Thoracic aorta (tissue), 2 donors: ENCODE measurements around the gene CAMK2D. TPM values are rescaled to one million over a fixed set of nuclear protein-coding genes. Genes with fewer than 3 reads are reported as not detected.

ENCODE experiments used
- ATAC-seq: fragments of 150-250 bp; one replicate; pipeline ENCODE4 v1.8.0; 2017; ENCODE audit warnings: low read depth; ENCODE audit not compliant: insufficient number of reproducible peaks, low FRiP score
- DNase-seq: peaks from one replicate; pipeline ENCODE4 v3.0.0-alpha.2; 2020; ENCODE audit warnings: low spot score
- H3K27ac ChIP-seq, 2 donors: fragments of 200-600 bp; sonication (generic); 1 replicate in 1 of 2; 2 replicates in 1 of 2; pipeline ENCODE4 v1.5.1; 2016; ENCODE audit warnings: mild to moderate bottlenecking in 2 of 2, moderate library complexity in 2 of 2
- H3K27me3 ChIP-seq: fragments of 200-600 bp; sonication (generic); replicated peaks from 2 replicates; pipeline ENCODE4 v1.6.0; 2016; ENCODE audit warnings: mild to moderate bottlenecking; ENCODE audit not compliant: insufficient read depth
- H3K36me3 ChIP-seq: fragments of 200-600 bp; sonication (generic); one replicate; pipeline ENCODE4 v1.5.1; 2016
- H3K4me1 ChIP-seq, 2 donors: fragments of 200-600 bp; sonication (generic); 1 replicate in 1 of 2; 2 replicates in 1 of 2; pipeline versions ENCODE4 v1.5.1 to v1.6.0; 2016; ENCODE audit warnings: low read depth in 2 of 2, mild to moderate bottlenecking in 1 of 2; ENCODE audit not compliant: control insufficient read depth in 1 of 2
- H3K4me3 ChIP-seq: fragments of 200-600 bp; sonication (generic); 2 replicates; pipeline ENCODE4 v1.5.1; 2016; ENCODE audit warnings: mild to moderate bottlenecking
- H3K9me3 ChIP-seq: fragments of 200-600 bp; sonication (generic); 2 replicates; pipeline ENCODE4 v1.5.1; 2016
- CTCF ChIP-seq: fragments of 200-600 bp; sonication (generic); IDR thresholded peaks from one replicate; pipeline ENCODE4 v1.5.1; 2019; ENCODE audit warnings: antibody characterized with exemption
- total RNA-seq, 2 donors: library from RNA; depleted of rRNA; stranded (reverse); fragments of >200 nt; gene quantifications; one replicate each; pipeline versions ENCODE4 v1.1.0 to v1.2.3, GENCODE V29; 2016

CAMK2D gene
- total RNA-seq, 2 donors from 2014 or later = 50.6 to 70.1 TPM

- Histone ChIP-seq H3K36me3 (no peaks in the 10 kb centered on the region), H3K27me3 (no peaks in the 10 kb centered on the region), H3K9me3 (no peaks in the 10 kb centered on the region), H3K4me3 (peak overlapping the region; percentile 48), H3K27ac (peak overlapping the region; percentile 65 to 70), H3K4me1 (peaks cover 2 to 14% of the 10 kb centered on the region in 2 donors)
- ATAC-seq (peak; percentile 80), DNase-seq (no peak)
- no peak for TF ChIP-seq CTCF
Observed at GRCh38 chr4:113555868-113556267, 205.7 kb downstream of the CAMK2D start.

- Histone ChIP-seq H3K9me3 (no peaks in the 10 kb centered on the region), H3K27me3 (no peaks in the 10 kb centered on the region), H3K4me1 (peaks cover 0 to 15% of the 10 kb centered on the region in 2 donors), H3K36me3 (no peaks in the 10 kb centered on the region), H3K4me3 (no peak overlapping the region), H3K27ac (no peak overlapping the region)
- DNase-seq (no peak), ATAC-seq (no peak)
- no peak for TF ChIP-seq CTCF
Observed at GRCh38 chr4:113553082-113553481, 208.5 kb downstream of the CAMK2D start.

DNA sequence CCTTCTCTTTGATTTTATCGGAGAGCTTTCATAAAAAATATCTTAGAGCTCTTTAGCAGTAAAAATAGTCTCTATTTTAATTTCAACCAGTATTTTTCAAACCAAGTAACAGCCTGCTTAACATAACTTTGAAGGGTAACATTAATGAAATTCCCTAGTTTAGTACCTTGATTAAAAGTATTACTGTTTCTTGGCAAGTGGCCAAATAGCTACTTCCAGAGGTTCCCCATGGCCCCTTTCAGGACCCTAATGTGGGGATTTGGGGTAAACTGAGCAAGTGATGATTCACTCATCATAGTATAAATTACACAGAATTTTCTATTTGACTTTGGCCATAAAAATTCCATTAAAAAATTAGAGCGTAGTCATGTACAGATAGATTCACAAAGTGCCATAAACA is 211.0 kb downstream of the CAMK2D start:
- DNase-seq = no peak

DNA sequence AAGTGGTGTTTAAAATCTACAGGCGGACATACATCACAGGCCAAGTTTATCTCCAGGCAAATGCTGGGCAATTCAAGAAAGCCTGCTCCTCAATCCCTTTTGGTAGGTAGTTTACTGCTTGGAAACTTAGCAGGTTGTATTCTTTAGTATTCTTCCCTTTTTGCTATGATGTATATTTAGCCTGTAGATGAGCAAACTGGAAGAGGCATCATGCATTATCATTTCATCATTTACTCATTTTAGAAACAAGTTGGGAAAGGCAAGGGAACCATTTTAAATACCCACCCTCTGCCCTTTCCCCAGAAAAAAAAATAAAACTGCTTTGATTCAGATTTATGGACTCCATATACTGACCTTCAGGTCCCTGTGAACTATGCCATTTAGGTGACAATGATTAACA is 213.2 kb downstream of the CAMK2D start:
- ATAC-seq (no peak), DNase-seq (no peak)
- Histone ChIP-seq H3K4me3 (no peak overlapping the region), H3K36me3 (no peaks in the 10 kb centered on the region), H3K9me3 (no peaks in the 10 kb centered on the region), H3K4me1 (peaks cover 0 to 11% of the 10 kb centered on the region in 2 donors), H3K27ac (peak overlapping the region; percentile 26 to 46), H3K27me3 (no peaks in the 10 kb centered on the region)
- no peak for TF ChIP-seq CTCF

More for the DNA sequence above, 211.0 kb downstream of the CAMK2D start:
- no peaks in the 10 kb centered on the region for H3K27me3 ChIP-seq
- no peak overlapping the region for H3K4me3 ChIP-seq
- no peaks in the 10 kb centered on the region for H3K9me3 ChIP-seq
- H3K36me3 ChIP-seq = no peaks in the 10 kb centered on the region
- H3K27ac ChIP-seq = no peak overlapping the region
- TF ChIP-seq CTCF = no peak
- no peak for ATAC-seq
- peaks cover 0 to 12% of the 10 kb centered on the region in 2 donors for H3K4me1 ChIP-seq

DNA sequence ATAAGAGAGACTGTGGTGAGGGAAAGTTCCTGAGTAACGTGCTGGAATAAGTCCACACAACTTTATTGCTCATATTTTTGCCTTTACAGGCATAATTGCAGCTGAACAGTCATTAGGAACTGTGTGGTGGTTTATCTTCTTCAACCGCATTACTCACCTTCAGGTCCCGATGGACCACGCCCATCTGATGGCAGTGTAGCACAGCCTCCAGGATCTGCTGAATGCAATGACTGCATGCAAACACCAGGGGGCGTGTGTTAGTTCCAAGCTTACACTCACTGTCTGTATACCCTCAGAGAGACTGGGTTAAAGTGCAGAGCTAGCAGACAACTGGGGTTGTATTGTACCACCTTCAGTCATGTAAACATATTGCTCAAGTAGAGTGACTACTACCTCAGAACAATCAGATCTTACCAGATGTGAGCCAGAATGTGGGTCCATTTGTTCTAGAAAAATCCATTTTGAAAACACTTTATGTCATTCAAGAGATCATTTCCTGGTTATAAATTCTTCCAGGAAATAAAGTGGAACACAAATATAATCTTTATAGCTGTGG is 214.0 kb downstream of the CAMK2D start:
- DNase-seq = peak; percentile 73
- Histone ChIP-seq H3K27me3 (no peaks in the 10 kb centered on the region), H3K27ac (peak overlapping the region; percentile 26 to 46), H3K4me3 (no peak overlapping the region), H3K4me1 (peaks cover 0 to 11% of the 10 kb centered on the region in 2 donors), H3K9me3 (no peaks in the 10 kb centered on the region), H3K36me3 (no peaks in the 10 kb centered on the region)
- ATAC-seq = peak; percentile 93
- TF ChIP-seq CTCF = peak; percentile 97
